ENCODE results near the gene FBLN2. TPM values are rescaled to one million over a fixed set of nuclear protein-coding genes. Genes with fewer than 3 reads are reported as not detected.

FBLN2 gene
- polyA plus RNA-seq, 1 experiment, result 15.5 TPM

GRCh38 chr3:13550791-13551360 lies 2.0 kb downstream of the FBLN2 start:
- no peak overlapping the region for H3K27ac ChIP-seq (ENCODE audit: low read depth, low read length)
- DNase-seq (ENCODE audit: low read depth, low spot score), result no peak
- no peaks in the 10 kb centered on the region for H3K27me3 ChIP-seq (ENCODE audit: control insufficient read depth, insufficient read depth, low read length)
- POLR2A ChIA-PET, result no interaction called here
- no peak for TF ChIP-seq CTCF (IDR thresholded peaks at IDR 0.05; ENCODE audit: low read depth, low read length)
- no peaks in the 10 kb centered on the region; the same call in 1 of the 2 replicates for H3K9me3 ChIP-seq (ENCODE audit: control insufficient read depth, insufficient read depth, low read length)
- CTCF ChIA-PET, result interaction anchor here (1.3 kb wide), 1 partner anchor 98 kb away, joined by 4 read pairs; no protein-coding TSS in a partner anchor
- H3K4me3 ChIP-seq (ENCODE audit: low read depth, low read length), result no peak overlapping the region

GRCh38 chr3:13552857-13553652 lies 4.1 kb downstream of the FBLN2 start:
- ChIA-PET CTCF (no interaction called here), POLR2A (no interaction called here)
- Histone ChIP-seq H3K9me3 (ENCODE audit: control insufficient read depth, insufficient read depth, low read length) (no peaks in the 10 kb centered on the region; the same call in 1 of the 2 replicates), H3K27ac (ENCODE audit: low read depth, low read length) (no peak overlapping the region), H3K27me3 (ENCODE audit: control insufficient read depth, insufficient read depth, low read length) (peaks cover 3% of the 10 kb centered on the region), H3K4me3 (ENCODE audit: low read depth, low read length) (no peak overlapping the region)
- DNase-seq (ENCODE audit: low read depth, low spot score), result no peak
- TF ChIP-seq CTCF (IDR thresholded peaks at IDR 0.05; ENCODE audit: low read depth, low read length), result no peak

- no peak for DNase-seq (ENCODE audit: low read depth, low spot score)
- Histone ChIP-seq H3K9me3 (ENCODE audit: control insufficient read depth, insufficient read depth, low read length) (no peaks in the 10 kb centered on the region), H3K4me3 (ENCODE audit: low read depth, low read length) (no peak overlapping the region), H3K27ac (ENCODE audit: low read depth, low read length) (no peak overlapping the region), H3K27me3 (ENCODE audit: control insufficient read depth, insufficient read depth, low read length) (peaks cover 3% of the 10 kb centered on the region)
- ChIA-PET CTCF (no interaction called here), POLR2A (no interaction called here)
- no peak for TF ChIP-seq CTCF (IDR thresholded peaks at IDR 0.05; ENCODE audit: low read depth, low read length)
These were observed 4.8 kb downstream of the FBLN2 start for GRCh38 chr3:13553686-13554085.

- no peak overlapping the region for H3K4me3 ChIP-seq (ENCODE audit: low read depth, low read length)
- TF ChIP-seq CTCF (IDR thresholded peaks at IDR 0.05; ENCODE audit: low read depth, low read length), result no peak
- H3K27me3 ChIP-seq (ENCODE audit: control insufficient read depth, insufficient read depth, low read length), result peaks cover 5% of the 10 kb centered on the region
- POLR2A ChIA-PET, result no interaction called here
- no peak overlapping the region for H3K27ac ChIP-seq (ENCODE audit: low read depth, low read length)
- DNase-seq (ENCODE audit: low read depth, low spot score), result no peak
- no peaks in the 10 kb centered on the region for H3K9me3 ChIP-seq (ENCODE audit: control insufficient read depth, insufficient read depth, low read length)
- CTCF ChIA-PET, result no interaction called here
These were observed 6.8 kb downstream of the FBLN2 start for GRCh38 chr3:13555753-13556152.

GRCh38 chr3:13556207-13556606 lies 7.3 kb downstream of the FBLN2 start:
- Histone ChIP-seq H3K27me3 (ENCODE audit: control insufficient read depth, insufficient read depth, low read length) (peaks cover 7% of the 10 kb centered on the region), H3K27ac (ENCODE audit: low read depth, low read length) (no peak overlapping the region), H3K9me3 (ENCODE audit: control insufficient read depth, insufficient read depth, low read length) (no peaks in the 10 kb centered on the region), H3K4me3 (ENCODE audit: low read depth, low read length) (no peak overlapping the region)
- ChIA-PET POLR2A (no interaction called here), CTCF (no interaction called here)
- no peak for TF ChIP-seq CTCF (IDR thresholded peaks at IDR 0.05; ENCODE audit: low read depth, low read length)
- no peak for DNase-seq (ENCODE audit: low read depth, low spot score)

All from AG04450 (cell line).